CD4-positive, alpha-beta T cell treated with Interferon gamma for 1 hour (primary cell): Measurements from ENCODE around the gene SPRY4.
"Not testable (repeated sequence)": the region's sequence is repeated elsewhere in the genome, so short reads cannot be mapped to it uniquely, and the experiment has no call there.

Experiments
- DNase-seq: peaks from one replicate; pipeline ENCODE4 v3.0.0-alpha.2; 2020

SPRY4 gene

GRCh38 chr5:142313682-142314081, 11.1 kb downstream of the SPRY4 start:
- DNase-seq = no peak

GRCh38 chr5:142313275-142313674, 11.5 kb downstream of the SPRY4 start:
- no peak for DNase-seq

- DNase-seq = no peak
Observed at GRCh38 chr5:142312399-142312798, 12.4 kb downstream of the SPRY4 start.

GRCh38 chr5:142311725-142312124, 13.1 kb downstream of the SPRY4 start:
- DNase-seq = no peak

GRCh38 chr5:142310803-142311202, 14.0 kb downstream of the SPRY4 start:
- no peak for DNase-seq

GRCh38 chr5:142309747-142310318, 15.0 kb downstream of the SPRY4 start:
- no peak for DNase-seq

GRCh38 chr5:142308358-142308757, 16.5 kb downstream of the SPRY4 start:
- no peak for DNase-seq

- no peak for DNase-seq
Observed at GRCh38 chr5:142307146-142307890, 17.5 kb downstream of the SPRY4 start.

GRCh38 chr5:142306077-142306502, 18.7 kb downstream of the SPRY4 start:
- DNase-seq = no peak

GRCh38 chr5:142305211-142305610, 19.6 kb downstream of the SPRY4 start:
- DNase-seq = no peak

GRCh38 chr5:142304013-142304701, 20.7 kb downstream of the SPRY4 start:
- no peak for DNase-seq

GRCh38 chr5:142303565-142303964, 21.3 kb downstream of the SPRY4 start:
- DNase-seq = no peak

- DNase-seq = no peak
Observed at GRCh38 chr5:142301540-142301939, 23.3 kb downstream of the SPRY4 start.

- DNase-seq = no peak
Observed at GRCh38 chr5:142300677-142301076, 24.1 kb downstream of the SPRY4 start.

GRCh38 chr5:142298789-142299188, 26.0 kb downstream of the SPRY4 start:
- DNase-seq = no peak

- not testable (repeated sequence) for DNase-seq
Observed at GRCh38 chr5:142297786-142298185, 27.0 kb downstream of the SPRY4 start.

GRCh38 chr5:142296914-142297417, 27.9 kb downstream of the SPRY4 start:
- no peak for DNase-seq

GRCh38 chr5:142295960-142296860, 28.6 kb downstream of the SPRY4 start:
- no peak for DNase-seq

GRCh38 chr5:142295084-142295758, 29.6 kb downstream of the SPRY4 start:
- no peak for DNase-seq

GRCh38 chr5:142293486-142293885, 31.3 kb downstream of the SPRY4 start:
- DNase-seq = no peak

GRCh38 chr5:142292808-142293207, 32.0 kb downstream of the SPRY4 start:
- DNase-seq = no peak

GRCh38 chr5:142292249-142292648, 32.6 kb downstream of the SPRY4 start:
- DNase-seq = no peak
